ENCODE data around the gene PEX5L. TPM values are rescaled to one million over a fixed set of nuclear protein-coding genes. Genes with fewer than 3 reads are reported as not detected.
A peak's percentile ranks its signal among the peaks of the same experiment; 100 is the strongest.

PEX5L gene
- total RNA-seq, 1 donor from 2014 or later = 1.0 TPM

GRCh38 chr3:179832333-179832854 is 204.3 kb downstream of the PEX5L start:
- H3K4me1 Mint-ChIP-seq (ENCODE audit: low read depth) = peaks cover 31% of the 10 kb centered on the region
- peak overlapping the region; percentile 43 for H3K27ac Mint-ChIP-seq
- no peaks in the 10 kb centered on the region for H3K36me3 Mint-ChIP-seq (ENCODE audit: insufficient read depth)
- H3K4me3 Mint-ChIP-seq (ENCODE audit: low read depth) = no peak overlapping the region
- no peak for DNase-seq (ENCODE audit: low spot score, unreplicated experiment)
- peaks cover 3% of the 10 kb centered on the region for H3K9me3 Mint-ChIP-seq (ENCODE audit: low read depth)
- peaks cover 5% of the 10 kb centered on the region for H3K27me3 Mint-ChIP-seq
- TF ChIP-seq, protein P1, sequence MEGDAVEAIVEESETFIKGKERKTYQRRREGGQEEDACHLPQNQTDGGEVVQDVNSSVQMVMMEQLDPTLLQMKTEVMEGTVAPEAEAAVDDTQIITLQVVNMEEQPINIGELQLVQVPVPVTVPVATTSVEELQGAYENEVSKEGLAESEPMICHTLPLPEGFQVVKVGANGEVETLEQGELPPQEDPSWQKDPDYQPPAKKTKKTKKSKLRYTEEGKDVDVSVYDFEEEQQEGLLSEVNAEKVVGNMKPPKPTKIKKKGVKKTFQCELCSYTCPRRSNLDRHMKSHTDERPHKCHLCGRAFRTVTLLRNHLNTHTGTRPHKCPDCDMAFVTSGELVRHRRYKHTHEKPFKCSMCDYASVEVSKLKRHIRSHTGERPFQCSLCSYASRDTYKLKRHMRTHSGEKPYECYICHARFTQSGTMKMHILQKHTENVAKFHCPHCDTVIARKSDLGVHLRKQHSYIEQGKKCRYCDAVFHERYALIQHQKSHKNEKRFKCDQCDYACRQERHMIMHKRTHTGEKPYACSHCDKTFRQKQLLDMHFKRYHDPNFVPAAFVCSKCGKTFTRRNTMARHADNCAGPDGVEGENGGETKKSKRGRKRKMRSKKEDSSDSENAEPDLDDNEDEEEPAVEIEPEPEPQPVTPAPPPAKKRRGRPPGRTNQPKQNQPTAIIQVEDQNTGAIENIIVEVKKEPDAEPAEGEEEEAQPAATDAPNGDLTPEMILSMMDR (IDR thresholded peaks at IDR 0.05; ENCODE audit: unreplicated experiment) = no peak

DNA sequence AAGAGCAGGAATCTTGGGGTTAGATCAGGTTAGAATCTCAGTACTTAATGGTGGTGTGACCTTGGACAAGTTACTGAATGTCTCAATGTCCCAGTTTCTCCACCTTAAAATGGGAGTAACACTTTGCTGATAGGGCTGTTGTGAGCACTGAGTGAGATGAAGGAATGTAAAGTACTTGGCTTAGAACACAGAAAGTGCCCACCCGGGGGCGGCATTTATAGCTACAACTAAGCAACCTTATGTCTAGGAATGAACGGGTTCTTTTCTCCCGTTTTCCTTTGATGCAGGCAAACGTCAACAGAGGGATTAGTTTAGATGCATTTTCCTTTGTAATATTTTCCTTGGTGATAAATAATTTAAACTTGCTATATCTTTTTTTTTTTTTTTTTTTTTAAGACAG is 207.3 kb downstream of the PEX5L start:
- TF ChIP-seq, protein P1 (IDR thresholded peaks at IDR 0.05; ENCODE audit: unreplicated experiment) = no peak
- Mint-ChIP-seq H3K4me1 (ENCODE audit: low read depth) (peaks cover 42% of the 10 kb centered on the region), H3K9me3 (ENCODE audit: low read depth) (no peaks in the 10 kb centered on the region), H3K27ac (no peak overlapping the region), H3K4me3 (ENCODE audit: low read depth) (no peak overlapping the region), H3K36me3 (ENCODE audit: insufficient read depth) (no peaks in the 10 kb centered on the region), H3K27me3 (peaks cover 5% of the 10 kb centered on the region)
- DNase-seq (ENCODE audit: low spot score, unreplicated experiment) = no peak

GRCh38 chr3:179828738-179829137 is 208.0 kb downstream of the PEX5L start:
- TF ChIP-seq, protein P1 (IDR thresholded peaks at IDR 0.05; ENCODE audit: unreplicated experiment) = no peak
- Mint-ChIP-seq H3K9me3 (ENCODE audit: low read depth) (no peaks in the 10 kb centered on the region), H3K4me1 (ENCODE audit: low read depth) (peaks cover 40% of the 10 kb centered on the region), H3K27me3 (peaks cover 5% of the 10 kb centered on the region), H3K36me3 (ENCODE audit: insufficient read depth) (no peaks in the 10 kb centered on the region), H3K4me3 (ENCODE audit: low read depth) (no peak overlapping the region), H3K27ac (no peak overlapping the region)
- DNase-seq (ENCODE audit: low spot score, unreplicated experiment) = no peak

- peaks cover 5% of the 10 kb centered on the region for H3K27me3 Mint-ChIP-seq
- peaks cover 24% of the 10 kb centered on the region for H3K4me1 Mint-ChIP-seq (ENCODE audit: low read depth)
- no peaks in the 10 kb centered on the region for H3K36me3 Mint-ChIP-seq (ENCODE audit: insufficient read depth)
- no peak overlapping the region for H3K4me3 Mint-ChIP-seq (ENCODE audit: low read depth)
- TF ChIP-seq, protein P1 (IDR thresholded peaks at IDR 0.05; ENCODE audit: unreplicated experiment) = no peak
- H3K27ac Mint-ChIP-seq = no peak overlapping the region
- DNase-seq (ENCODE audit: low spot score, unreplicated experiment) = no peak
- H3K9me3 Mint-ChIP-seq (ENCODE audit: low read depth) = no peaks in the 10 kb centered on the region
Observed at GRCh38 chr3:179826247-179826637, 210.5 kb downstream of the PEX5L start.

DNA sequence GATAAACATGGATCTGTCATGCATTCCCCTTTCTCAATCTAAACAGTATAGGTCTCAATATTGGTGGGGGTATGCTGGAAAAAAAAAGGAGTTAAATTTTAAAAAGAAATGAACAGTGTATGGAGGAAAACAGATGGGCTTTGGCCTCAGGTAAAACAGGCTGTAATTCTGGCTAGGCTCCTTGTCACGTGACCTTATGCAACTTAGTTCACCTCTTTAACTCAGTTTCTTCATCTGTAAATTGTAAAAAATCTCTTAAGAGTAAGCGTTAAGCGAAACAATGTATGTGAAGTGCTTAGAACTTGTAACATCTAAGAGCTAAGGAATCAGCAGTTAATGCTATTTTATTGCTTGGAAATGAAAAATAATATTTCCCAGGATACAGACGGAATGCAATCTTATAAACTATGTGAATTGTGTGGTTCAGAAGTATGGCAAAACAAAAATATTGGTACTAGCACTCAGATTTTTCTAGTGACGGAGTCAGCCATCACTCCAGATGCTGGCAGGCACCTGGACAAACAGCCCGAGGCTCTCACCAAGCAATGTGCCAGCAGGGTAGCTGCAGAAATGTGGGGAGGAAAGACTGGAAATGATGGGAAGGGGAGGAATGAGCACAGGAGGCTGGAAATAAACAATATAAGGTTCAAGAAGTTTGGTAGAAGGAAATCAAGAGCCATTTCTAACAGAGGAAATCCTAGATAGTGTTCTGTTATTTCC is 211.1 kb downstream of the PEX5L start:
- TF ChIP-seq, protein P1 (IDR thresholded peaks at IDR 0.05; ENCODE audit: unreplicated experiment) = no peak
- no peaks in the 10 kb centered on the region for H3K9me3 Mint-ChIP-seq (ENCODE audit: low read depth)
- DNase-seq (ENCODE audit: low spot score, unreplicated experiment) = no peak
- H3K36me3 Mint-ChIP-seq (ENCODE audit: insufficient read depth) = no peaks in the 10 kb centered on the region
- H3K4me3 Mint-ChIP-seq (ENCODE audit: low read depth) = no peak overlapping the region
- peaks cover 24% of the 10 kb centered on the region for H3K4me1 Mint-ChIP-seq (ENCODE audit: low read depth)
- H3K27ac Mint-ChIP-seq = peak overlapping the region; percentile 29
- peaks cover 5% of the 10 kb centered on the region for H3K27me3 Mint-ChIP-seq

Measured in progenitor cell of endocrine pancreas (in vitro differentiated cells).